ENCODE measurements around the gene STKLD1. TPM values are rescaled to one million over a fixed set of nuclear protein-coding genes. Genes with fewer than 3 reads are reported as not detected.

The STKLD1 gene
- total RNA-seq, 1 experiment from 2014 or later, result 3.4 TPM

GRCh38 chr9:133369422-133369821 lies 6.7 kb upstream of the STKLD1 start:
- no peak overlapping the region for H3K4me3 Mint-ChIP-seq (ENCODE audit: unreplicated experiment)
- TF ChIP-seq, protein P1, sequence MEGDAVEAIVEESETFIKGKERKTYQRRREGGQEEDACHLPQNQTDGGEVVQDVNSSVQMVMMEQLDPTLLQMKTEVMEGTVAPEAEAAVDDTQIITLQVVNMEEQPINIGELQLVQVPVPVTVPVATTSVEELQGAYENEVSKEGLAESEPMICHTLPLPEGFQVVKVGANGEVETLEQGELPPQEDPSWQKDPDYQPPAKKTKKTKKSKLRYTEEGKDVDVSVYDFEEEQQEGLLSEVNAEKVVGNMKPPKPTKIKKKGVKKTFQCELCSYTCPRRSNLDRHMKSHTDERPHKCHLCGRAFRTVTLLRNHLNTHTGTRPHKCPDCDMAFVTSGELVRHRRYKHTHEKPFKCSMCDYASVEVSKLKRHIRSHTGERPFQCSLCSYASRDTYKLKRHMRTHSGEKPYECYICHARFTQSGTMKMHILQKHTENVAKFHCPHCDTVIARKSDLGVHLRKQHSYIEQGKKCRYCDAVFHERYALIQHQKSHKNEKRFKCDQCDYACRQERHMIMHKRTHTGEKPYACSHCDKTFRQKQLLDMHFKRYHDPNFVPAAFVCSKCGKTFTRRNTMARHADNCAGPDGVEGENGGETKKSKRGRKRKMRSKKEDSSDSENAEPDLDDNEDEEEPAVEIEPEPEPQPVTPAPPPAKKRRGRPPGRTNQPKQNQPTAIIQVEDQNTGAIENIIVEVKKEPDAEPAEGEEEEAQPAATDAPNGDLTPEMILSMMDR (IDR thresholded peaks at IDR 0.05; ENCODE audit: insufficient read depth in 1 of 2, low read depth in 1 of 2, low read length in 1 of 2, severe bottlenecking in 1 of 2, unreplicated experiment in 1 of 2), result no peak
- H3K4me1 ChIP-seq, result peaks cover 6% of the 10 kb centered on the region; the same call in 1 of the 2 replicates
- H3K9me3 ChIP-seq, result no peaks in the 10 kb centered on the region
- H3K27me3 Mint-ChIP-seq (ENCODE audit: insufficient read depth, unreplicated experiment), result no peaks in the 10 kb centered on the region
- intact Hi-C loops (cut with micrococcal nuclease; ENCODE audit: unreplicated experiment), result no loop called here
- no peaks in the 10 kb centered on the region for H3K27me3 ChIP-seq (replicated peaks; ENCODE audit: control insufficient read depth, insufficient read depth, low read length)
- H3K9me3 Mint-ChIP-seq (ENCODE audit: unreplicated experiment), result no peaks in the 10 kb centered on the region
- H3K36me3 Mint-ChIP-seq (ENCODE audit: insufficient read depth, unreplicated experiment), result peaks cover 86% of the 10 kb centered on the region
- no TSS peak for BruUV-seq (replicated peaks)
- no peak overlapping the region for H3K27ac Mint-ChIP-seq (ENCODE audit: unreplicated experiment)
- H3K36me3 ChIP-seq (ENCODE audit: control insufficient read depth, insufficient read depth, low read length), result peaks cover 12% of the 10 kb centered on the region
- ChIA-PET POLR2A (interaction anchor here (1.4 kb wide), 1 partner anchor 21 kb away, joined by 6 read pairs; the partner anchor contains the start of genes MED22 and RPL7A), CTCF (no interaction called here)
- H3K4me3 ChIP-seq (ENCODE audit: low read depth, low read length), result no peak overlapping the region
- peaks cover 24% of the 10 kb centered on the region for H3K4me1 Mint-ChIP-seq (ENCODE audit: low read depth, unreplicated experiment)
- no peak for DNase-seq

DNA sequence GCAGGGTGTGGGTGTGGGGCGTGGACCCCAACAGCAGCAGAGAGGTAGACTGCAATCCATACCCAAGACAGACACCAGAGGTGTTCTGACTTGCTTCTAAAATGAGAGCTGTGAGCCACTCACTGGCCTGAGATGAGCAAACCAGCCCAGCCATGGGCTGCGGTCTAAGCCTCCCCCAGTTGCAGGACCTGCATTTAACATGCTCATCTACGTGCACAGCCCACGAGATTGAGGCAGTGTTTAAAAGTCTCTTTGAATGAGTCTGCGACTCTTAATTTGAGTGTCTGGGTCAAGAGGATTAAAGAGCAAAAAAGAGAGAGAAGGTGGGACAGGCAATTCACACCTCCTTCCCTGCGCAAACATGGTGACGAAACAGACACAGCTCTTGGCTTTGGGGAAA lies 6.2 kb upstream of the STKLD1 start:
- no peaks in the 10 kb centered on the region for H3K27me3 Mint-ChIP-seq (ENCODE audit: insufficient read depth, unreplicated experiment)
- H3K4me3 ChIP-seq (ENCODE audit: low read depth, low read length), result no peak overlapping the region
- H3K27ac Mint-ChIP-seq (ENCODE audit: unreplicated experiment), result no peak overlapping the region
- peaks cover 88% of the 10 kb centered on the region for H3K36me3 Mint-ChIP-seq (ENCODE audit: insufficient read depth, unreplicated experiment)
- no TSS peak for BruUV-seq (replicated peaks)
- no peak overlapping the region for H3K4me3 Mint-ChIP-seq (ENCODE audit: unreplicated experiment)
- H3K4me1 Mint-ChIP-seq (ENCODE audit: low read depth, unreplicated experiment), result peaks cover 24% of the 10 kb centered on the region
- TF ChIP-seq, protein P1 (IDR thresholded peaks at IDR 0.05; ENCODE audit: insufficient read depth in 1 of 2, low read depth in 1 of 2, low read length in 1 of 2, severe bottlenecking in 1 of 2, unreplicated experiment in 1 of 2), result no peak
- peaks cover 12% of the 10 kb centered on the region for H3K36me3 ChIP-seq (ENCODE audit: control insufficient read depth, insufficient read depth, low read length)
- peaks cover 6% of the 10 kb centered on the region; the same call in 1 of the 2 replicates for H3K4me1 ChIP-seq
- no peaks in the 10 kb centered on the region for H3K9me3 Mint-ChIP-seq (ENCODE audit: unreplicated experiment)
- CTCF ChIA-PET, result no interaction called here
- no peak for DNase-seq
- H3K27me3 ChIP-seq (replicated peaks; ENCODE audit: control insufficient read depth, insufficient read depth, low read length), result no peaks in the 10 kb centered on the region
- no peaks in the 10 kb centered on the region for H3K9me3 ChIP-seq
- POLR2A ChIA-PET, result interaction anchor here (1.4 kb wide), 1 partner anchor 22 kb away, joined by 6 read pairs; the partner anchor contains the start of genes MED22 and RPL7A
- intact Hi-C loops (cut with micrococcal nuclease; ENCODE audit: unreplicated experiment), result no loop called here

DNA sequence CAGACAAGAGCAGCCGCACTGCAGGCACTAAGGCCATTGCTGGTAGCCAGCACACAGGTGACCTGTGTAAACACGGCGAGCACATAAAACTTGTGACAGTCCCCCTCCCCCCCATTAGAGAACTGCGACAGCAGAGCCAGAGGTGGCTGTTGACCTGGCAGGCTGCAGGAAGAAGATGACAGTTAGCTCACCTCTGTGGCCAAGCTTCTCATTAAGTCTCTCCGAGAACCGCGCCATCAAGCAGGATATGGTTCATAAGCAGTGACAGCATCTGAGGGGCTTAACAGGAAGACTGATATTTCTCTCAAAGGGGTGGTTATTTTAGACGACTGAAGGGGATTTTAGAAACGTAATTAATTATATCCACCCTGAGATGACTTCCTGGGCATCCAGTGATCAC lies 5.5 kb upstream of the STKLD1 start:
- H3K27ac Mint-ChIP-seq (ENCODE audit: unreplicated experiment), result no peak overlapping the region
- H3K4me3 Mint-ChIP-seq (ENCODE audit: unreplicated experiment), result no peak overlapping the region
- H3K27me3 Mint-ChIP-seq (ENCODE audit: insufficient read depth, unreplicated experiment), result no peaks in the 10 kb centered on the region
- ChIA-PET POLR2A (interaction anchor here (1.4 kb wide), 1 partner anchor 22 kb away, joined by 6 read pairs; the partner anchor contains the start of genes MED22 and RPL7A), CTCF (interaction anchor here (1.1 kb wide), 1 partner anchor 185 kb away, joined by 5 read pairs; no protein-coding TSS in a partner anchor)
- TF ChIP-seq, protein P1 (IDR thresholded peaks at IDR 0.05; ENCODE audit: insufficient read depth in 1 of 2, low read depth in 1 of 2, low read length in 1 of 2, severe bottlenecking in 1 of 2, unreplicated experiment in 1 of 2), result no peak
- DNase-seq, result no peak
- BruUV-seq (replicated peaks), result no TSS peak
- peaks cover 24% of the 10 kb centered on the region for H3K4me1 Mint-ChIP-seq (ENCODE audit: low read depth, unreplicated experiment)
- Histone ChIP-seq H3K9me3 (no peaks in the 10 kb centered on the region), H3K36me3 (ENCODE audit: control insufficient read depth, insufficient read depth, low read length) (peaks cover 10% of the 10 kb centered on the region), H3K4me3 (ENCODE audit: low read depth, low read length) (no peak overlapping the region), H3K4me1 (peaks cover 6% of the 10 kb centered on the region; the same call in 1 of the 2 replicates), H3K27me3 (replicated peaks; ENCODE audit: control insufficient read depth, insufficient read depth, low read length) (no peaks in the 10 kb centered on the region)
- intact Hi-C loops (cut with micrococcal nuclease; ENCODE audit: unreplicated experiment), result no loop called here
- peaks cover 85% of the 10 kb centered on the region for H3K36me3 Mint-ChIP-seq (ENCODE audit: insufficient read depth, unreplicated experiment)
- no peaks in the 10 kb centered on the region for H3K9me3 Mint-ChIP-seq (ENCODE audit: unreplicated experiment)
